GM23338 (cell line): ENCODE results near the gene TMEM14A. TPM values are rescaled to one million over a fixed set of nuclear protein-coding genes. Genes with fewer than 3 reads are reported as not detected.
A peak's percentile ranks its signal among the peaks of the same experiment; 100 is the strongest.

Source experiments
- ATAC-seq: fragments of 200-7000 bp; cut with Tn5 transposase; 3 replicates; pipeline ENCODE4 v1.9.1; 2020
- DNase-seq: peaks from one replicate; pipeline ENCODE4 v3.0.0-alpha.2; 2015; ENCODE audit warnings: low spot score
- H2AFZ ChIP-seq: fragments of 200-600 bp; sonication (generic); 2 replicates; pipeline ENCODE4 v1.8.0; 2016; ENCODE audit warnings: antibody characterized with exemption, mild to moderate bottlenecking, moderate library complexity
- H3F3A ChIP-seq: fragments of 200-600 bp; sonication (generic); replicated peaks from 2 replicates; pipeline ENCODE4 v1.8.0; 2017; ENCODE audit warnings: antibody characterized with exemption, mixed run types, low read depth
- H3K27ac ChIP-seq: fragments of 200-600 bp; sonication (generic); 2 replicates; pipeline ENCODE4 v1.6.1; 2016; ENCODE audit warnings: low read depth
- H3K27me3 ChIP-seq: fragments of 200-600 bp; sonication (generic); 2 replicates; pipeline ENCODE4 v1.8.0; 2016; ENCODE audit warnings: mild to moderate bottlenecking, mixed run types, moderate library complexity; ENCODE audit not compliant: insufficient read depth
- H3K36me3 ChIP-seq: fragments of 200-600 bp; sonication (generic); 2 replicates; pipeline ENCODE4 v1.8.0; 2016; ENCODE audit warnings: mild to moderate bottlenecking; ENCODE audit not compliant: insufficient read depth
- H3K4me1 ChIP-seq: fragments of 200-600 bp; sonication (generic); 2 replicates; pipeline ENCODE4 v1.8.0; 2016; ENCODE audit warnings: mild to moderate bottlenecking, moderate library complexity; ENCODE audit not compliant: insufficient read depth
- H3K4me2 ChIP-seq: fragments of 200-600 bp; sonication (generic); 2 replicates; pipeline ENCODE4 v1.7.1; 2017; ENCODE audit warnings: mixed run types
- H3K4me3 ChIP-seq: fragments of 200-600 bp; sonication (generic); 2 replicates; pipeline ENCODE4 v1.6.1; 2016; ENCODE audit warnings: mixed run types
- H3K79me2 ChIP-seq: fragments of 200-600 bp; sonication (generic); replicated peaks from 2 replicates; pipeline ENCODE4 v1.8.0; 2017; ENCODE audit warnings: mild to moderate bottlenecking; ENCODE audit not compliant: insufficient read depth
- H3K9me2 ChIP-seq: fragments of 200-600 bp; sonication (generic); 2 replicates; pipeline ENCODE4 v1.8.0; 2017; ENCODE audit not compliant: insufficient read depth
- H4K20me1 ChIP-seq: fragments of 200-600 bp; sonication (generic); replicated peaks from 2 replicates; pipeline ENCODE4 v1.8.0; 2017; ENCODE audit warnings: mild to moderate bottlenecking; ENCODE audit not compliant: insufficient read depth
- H3K27ac Mint-ChIP-seq: 2 replicates; pipeline ENCODE4 v1.8.0; 2020; ENCODE audit warnings: inconsistent platforms, mild to moderate bottlenecking, moderate library complexity, mixed read lengths
- H3K27me3 Mint-ChIP-seq: 3 replicates; pipeline ENCODE4 v1.8.0; 2022; ENCODE audit warnings: low read depth, mild to moderate bottlenecking, moderate library complexity, mixed read lengths, inconsistent platforms; ENCODE audit not compliant: insufficient read depth, poor library complexity
- H3K36me3 Mint-ChIP-seq: 3 replicates; pipeline ENCODE4 v1.8.0; 2021; ENCODE audit warnings: low read depth, mild to moderate bottlenecking, inconsistent platforms, moderate library complexity, mixed read lengths
- H3K4me1 Mint-ChIP-seq: 3 replicates; pipeline ENCODE4 v1.8.0; 2020; ENCODE audit warnings: mild to moderate bottlenecking, inconsistent platforms, mixed read lengths
- H3K4me3 Mint-ChIP-seq: 3 replicates; pipeline ENCODE4 v1.8.0; 2021; ENCODE audit warnings: moderate library complexity, mild to moderate bottlenecking, inconsistent platforms, mixed read lengths
- H3K9me3 Mint-ChIP-seq: 3 replicates; pipeline ENCODE4 v1.8.0; 2020; ENCODE audit warnings: moderate library complexity, mild to moderate bottlenecking, inconsistent platforms, mixed read lengths
- CREB1 ChIP-seq: fragments of 250-450 bp; sonication (Bioruptor Pico); IDR thresholded peaks from 2 replicates; pipeline ENCODE4 v1.5.0; 2020; ENCODE audit warnings: low read depth, mild to moderate bottlenecking, moderate library complexity
- ETS1 ChIP-seq: IDR thresholded peaks from 2 replicates; pipeline ENCODE4 v1.6.1; 2016; ENCODE audit warnings: antibody characterized with exemption
- EZH2phosphoT487 ChIP-seq: fragments of 200-600 bp; sonication (generic); IDR thresholded peaks from one replicate; pipeline ENCODE4 v1.8.1; 2018; ENCODE audit warnings: antibody characterized with exemption; ENCODE audit not compliant: unreplicated experiment
- JUNB ChIP-seq: IDR thresholded peaks from one replicate; pipeline ENCODE4 v1.6.1; 2016; ENCODE audit warnings: antibody characterized with exemption; ENCODE audit not compliant: unreplicated experiment
- NANOG ChIP-seq: IDR thresholded peaks from 2 replicates; pipeline ENCODE4 v1.6.1; 2016; ENCODE audit warnings: antibody characterized with exemption, borderline replicate concordance
- ZNF114 ChIP-seq: fragments of 250-450 bp; sonication (Bioruptor Pico); IDR thresholded peaks from 2 replicates; pipeline ENCODE4 v1.5.0; 2020; ENCODE audit warnings: mild to moderate bottlenecking, moderate library complexity
- ZNF331 ChIP-seq: fragments of 250-450 bp; sonication (Bioruptor Pico); IDR thresholded peaks from 2 replicates; pipeline ENCODE4 v1.5.0; 2020; ENCODE audit warnings: low read depth, mild to moderate bottlenecking, moderate library complexity
- polyA plus RNA-seq: library from polyadenylated mRNA; unstranded; fragments of >200 nt; fragmentation: Nextera tagmentation; extraction: Ambion mirVana; gene quantifications from 2 replicates; pipeline ENCODE4 v1.2.1, GENCODE V29; 2016
- total RNA-seq: library from RNA; depleted of rRNA; stranded (reverse); fragments of >200 nt; shearing (Covaris generic); gene quantifications from 2 replicates; pipeline ENCODE4 v1.2.3, GENCODE V29; 2014
- TF ChIP-seq, protein P1 (sequence below), 2 experiments: fragments of 200-600 bp in 1 of 2; sonication (generic) in 1 of 2; conservative IDR thresholded peaks; 2 replicates each; pipeline versions ENCODE4 v1.5.1 to v1.6.1; 2016 to 2017; ENCODE audit warnings: antibody characterized with exemption in 2 of 2, low read depth in 2 of 2, mild to moderate bottlenecking in 2 of 2, moderate library complexity in 1 of 2
- TF ChIP-seq, protein P2 (sequence below): IDR thresholded peaks from one replicate; pipeline ENCODE4 v1.6.1; 2018; ENCODE audit warnings: antibody characterized with exemption; ENCODE audit not compliant: unreplicated experiment

The TMEM14A gene
- total and polyA plus RNA-seq, 2 experiments from 2014 or later = 13.9 to 36.0 TPM

- no peak for DNase-seq
- no peaks in the 10 kb centered on the region for H3K27me3 Mint-ChIP-seq
- H3K4me1 Mint-ChIP-seq = no peaks in the 10 kb centered on the region
- no peak overlapping the region for H3K27ac ChIP-seq
- no peak overlapping the region for H3K27ac Mint-ChIP-seq
- H3K36me3 Mint-ChIP-seq = peaks cover 10% of the 10 kb centered on the region; the same call in 1 of the 3 replicates
- H3K9me2 ChIP-seq = no peaks in the 10 kb centered on the region
- H3K36me3 ChIP-seq = 0 out of 2 replicates have a peak, but pooled peaks cover 9% of the 10 kb centered on the region
- H3K4me2 ChIP-seq = peak overlapping the region; percentile 74
- TF ChIP-seq, protein P1, sequence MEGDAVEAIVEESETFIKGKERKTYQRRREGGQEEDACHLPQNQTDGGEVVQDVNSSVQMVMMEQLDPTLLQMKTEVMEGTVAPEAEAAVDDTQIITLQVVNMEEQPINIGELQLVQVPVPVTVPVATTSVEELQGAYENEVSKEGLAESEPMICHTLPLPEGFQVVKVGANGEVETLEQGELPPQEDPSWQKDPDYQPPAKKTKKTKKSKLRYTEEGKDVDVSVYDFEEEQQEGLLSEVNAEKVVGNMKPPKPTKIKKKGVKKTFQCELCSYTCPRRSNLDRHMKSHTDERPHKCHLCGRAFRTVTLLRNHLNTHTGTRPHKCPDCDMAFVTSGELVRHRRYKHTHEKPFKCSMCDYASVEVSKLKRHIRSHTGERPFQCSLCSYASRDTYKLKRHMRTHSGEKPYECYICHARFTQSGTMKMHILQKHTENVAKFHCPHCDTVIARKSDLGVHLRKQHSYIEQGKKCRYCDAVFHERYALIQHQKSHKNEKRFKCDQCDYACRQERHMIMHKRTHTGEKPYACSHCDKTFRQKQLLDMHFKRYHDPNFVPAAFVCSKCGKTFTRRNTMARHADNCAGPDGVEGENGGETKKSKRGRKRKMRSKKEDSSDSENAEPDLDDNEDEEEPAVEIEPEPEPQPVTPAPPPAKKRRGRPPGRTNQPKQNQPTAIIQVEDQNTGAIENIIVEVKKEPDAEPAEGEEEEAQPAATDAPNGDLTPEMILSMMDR (conservative IDR thresholded peaks at IDR 0.05; ENCODE audit: low read depth in 2 of 2) = peak in 1 of 2 experiments; percentile 15; a peak in 1 of 4 replicates
- TF ChIP-seq CREB1 = no peak
- no peak for TF ChIP-seq NANOG
- no peak for TF ChIP-seq ETS1
- H3K4me3 Mint-ChIP-seq = no peak overlapping the region
- no peaks in the 10 kb centered on the region; the same call in 1 of the 2 replicates for H3K79me2 ChIP-seq
- H2AFZ ChIP-seq = peak overlapping the region; percentile 60; the same call in 1 of the 2 replicates
- peaks cover 10% of the 10 kb centered on the region; the same call in 1 of the 2 replicates for H3K4me1 ChIP-seq
- no peak for ATAC-seq
- no peaks in the 10 kb centered on the region for H4K20me1 ChIP-seq
- H3K9me3 Mint-ChIP-seq = no peaks in the 10 kb centered on the region
- peak overlapping the region; percentile 55 for H3K4me3 ChIP-seq
- peaks cover 13% of the 10 kb centered on the region for H3K27me3 ChIP-seq
- no peaks in the 10 kb centered on the region for H3F3A ChIP-seq
These were observed 7.1 kb upstream of the TMEM14A start for GRCh38 chr6:52663936-52664185.

- Histone ChIP-seq H3K9me2 (no peaks in the 10 kb centered on the region), H3K4me2 (peak overlapping the region; percentile 74), H3K4me1 (peaks cover 10% of the 10 kb centered on the region; the same call in 1 of the 2 replicates), H3K4me3 (peak overlapping the region; percentile 55), H4K20me1 (no peaks in the 10 kb centered on the region), H3K27me3 (peaks cover 13% of the 10 kb centered on the region), H3K79me2 (no peaks in the 10 kb centered on the region; the same call in 1 of the 2 replicates), H3F3A (no peaks in the 10 kb centered on the region), H3K27ac (no peak overlapping the region), H2AFZ (peak overlapping the region; percentile 96), H3K36me3 (0 out of 2 replicates have a peak, but pooled peaks cover 9% of the 10 kb centered on the region)
- H3K4me1 Mint-ChIP-seq = no peaks in the 10 kb centered on the region
- H3K36me3 Mint-ChIP-seq = peaks cover 10% of the 10 kb centered on the region; the same call in 1 of the 3 replicates
- DNase-seq = peak; percentile 98
- peak; percentile 98 for ATAC-seq
- no peak overlapping the region for H3K27ac Mint-ChIP-seq
- no peaks in the 10 kb centered on the region for H3K27me3 Mint-ChIP-seq
- no peak overlapping the region for H3K4me3 Mint-ChIP-seq
- H3K9me3 Mint-ChIP-seq = no peaks in the 10 kb centered on the region
- TF ChIP-seq CREB1 = peak; percentile 65; the same call in 1 of the 2 replicates
- TF ChIP-seq ZNF114 (CRISPR knock-in tag) = peak; percentile 95
- TF ChIP-seq EZH2phosphoT487 = no peak
- TF ChIP-seq ETS1 = no peak
- TF ChIP-seq JUNB = no peak
- TF ChIP-seq ZNF331 (CRISPR knock-in tag) = no peak
- TF ChIP-seq, protein P1 (conservative IDR thresholded peaks at IDR 0.05; ENCODE audit: low read depth in 2 of 2) = no peak
- TF ChIP-seq, protein P2, sequence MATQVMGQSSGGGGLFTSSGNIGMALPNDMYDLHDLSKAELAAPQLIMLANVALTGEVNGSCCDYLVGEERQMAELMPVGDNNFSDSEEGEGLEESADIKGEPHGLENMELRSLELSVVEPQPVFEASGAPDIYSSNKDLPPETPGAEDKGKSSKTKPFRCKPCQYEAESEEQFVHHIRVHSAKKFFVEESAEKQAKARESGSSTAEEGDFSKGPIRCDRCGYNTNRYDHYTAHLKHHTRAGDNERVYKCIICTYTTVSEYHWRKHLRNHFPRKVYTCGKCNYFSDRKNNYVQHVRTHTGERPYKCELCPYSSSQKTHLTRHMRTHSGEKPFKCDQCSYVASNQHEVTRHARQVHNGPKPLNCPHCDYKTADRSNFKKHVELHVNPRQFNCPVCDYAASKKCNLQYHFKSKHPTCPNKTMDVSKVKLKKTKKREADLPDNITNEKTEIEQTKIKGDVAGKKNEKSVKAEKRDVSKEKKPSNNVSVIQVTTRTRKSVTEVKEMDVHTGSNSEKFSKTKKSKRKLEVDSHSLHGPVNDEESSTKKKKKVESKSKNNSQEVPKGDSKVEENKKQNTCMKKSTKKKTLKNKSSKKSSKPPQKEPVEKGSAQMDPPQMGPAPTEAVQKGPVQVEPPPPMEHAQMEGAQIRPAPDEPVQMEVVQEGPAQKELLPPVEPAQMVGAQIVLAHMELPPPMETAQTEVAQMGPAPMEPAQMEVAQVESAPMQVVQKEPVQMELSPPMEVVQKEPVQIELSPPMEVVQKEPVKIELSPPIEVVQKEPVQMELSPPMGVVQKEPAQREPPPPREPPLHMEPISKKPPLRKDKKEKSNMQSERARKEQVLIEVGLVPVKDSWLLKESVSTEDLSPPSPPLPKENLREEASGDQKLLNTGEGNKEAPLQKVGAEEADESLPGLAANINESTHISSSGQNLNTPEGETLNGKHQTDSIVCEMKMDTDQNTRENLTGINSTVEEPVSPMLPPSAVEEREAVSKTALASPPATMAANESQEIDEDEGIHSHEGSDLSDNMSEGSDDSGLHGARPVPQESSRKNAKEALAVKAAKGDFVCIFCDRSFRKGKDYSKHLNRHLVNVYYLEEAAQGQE = no peak
These were observed 6.5 kb upstream of the TMEM14A start for GRCh38 chr6:52664186-52664990.
